HG03432 (cell line): Measurements from ENCODE around the gene C13orf46.
"Not testable (repeated sequence)": the region's sequence is repeated elsewhere in the genome, so short reads cannot be mapped to it uniquely, and the experiment has no call there.

ENCODE experiments used
- ATAC-seq: cut with Tn5 transposase; IDR thresholded peaks from one replicate; pipeline ENCODE4 v1.9.1; 2021; ENCODE audit warnings: mild to moderate bottlenecking, moderate library complexity; ENCODE audit not compliant: unreplicated experiment

The C13orf46 gene

GRCh38 chr13:113973218-113974164 lies at the start of gene C13orf46:
TSS of gene C13orf46 (minus strand) at chr13:113974076. CDS start at chr13:113973997, 79 bp downstream.
- no peak for ATAC-seq

DNA sequence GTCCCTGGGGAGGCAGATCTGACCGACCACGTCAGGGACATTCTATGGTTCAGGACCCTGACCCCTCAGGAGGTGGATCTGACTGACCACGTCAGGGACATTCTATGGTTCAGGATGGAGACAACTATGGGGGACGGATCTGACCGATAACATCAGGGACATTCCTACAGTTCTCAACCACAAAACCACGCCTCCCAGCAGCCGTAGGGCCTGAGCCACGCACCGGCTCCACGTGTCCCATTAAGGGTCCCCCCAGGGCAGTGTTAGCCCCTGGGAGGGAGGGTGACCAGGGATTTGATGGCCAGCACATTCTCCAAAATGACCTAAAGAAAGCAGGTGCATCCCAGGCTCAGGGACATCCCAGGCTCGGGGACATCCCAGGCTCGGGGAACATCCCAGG lies 49.0 kb upstream of the C13orf46 start:
- ATAC-seq = no peak

DNA sequence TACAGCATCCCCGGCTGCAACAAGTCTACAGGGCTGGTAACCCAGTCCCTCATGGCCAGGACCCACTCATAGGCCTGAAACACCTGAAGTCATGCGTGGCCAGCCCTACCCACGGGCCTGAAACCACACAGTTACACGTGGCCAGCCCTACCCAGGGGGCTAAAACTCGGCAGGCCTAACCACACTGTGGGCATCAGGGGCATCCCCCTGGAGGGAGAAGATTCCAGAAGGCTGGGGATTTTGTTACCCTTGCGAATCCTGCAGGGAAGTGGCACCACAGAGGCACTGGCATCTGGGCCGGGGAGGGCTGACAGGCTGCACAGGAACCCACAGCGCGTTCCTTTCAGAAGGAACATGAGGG lies 48.4 kb upstream of the C13orf46 start:
- no peak for ATAC-seq

- no peak for ATAC-seq
These were observed 47.8 kb upstream of the C13orf46 start for GRCh38 chr13:114021464-114022308.

- no peak for ATAC-seq
These were observed 47.0 kb upstream of the C13orf46 start for GRCh38 chr13:114020750-114021463.

DNA sequence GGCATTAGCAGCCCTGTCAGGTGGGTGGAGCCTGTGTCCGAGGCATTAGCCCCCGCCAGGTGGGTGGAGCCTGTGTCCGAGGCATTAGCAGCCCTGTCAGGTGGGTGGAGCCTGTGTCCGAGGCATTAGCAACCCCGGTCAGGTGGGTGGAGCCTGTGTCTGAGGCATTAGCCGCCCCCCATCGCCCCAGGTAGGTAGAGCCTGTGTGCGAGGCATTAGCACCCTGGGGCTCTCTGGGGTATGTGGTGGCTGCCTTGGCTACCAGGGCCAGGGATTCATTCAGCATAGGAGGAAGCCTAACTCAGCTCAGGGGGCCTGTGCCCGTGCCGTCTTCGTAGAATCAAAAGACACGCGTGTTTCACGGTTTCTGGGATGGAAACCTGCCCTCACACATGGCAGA lies 46.3 kb upstream of the C13orf46 start:
- not testable (repeated sequence) for ATAC-seq

GRCh38 chr13:114019367-114019766 lies 45.5 kb upstream of the C13orf46 start:
- no peak for ATAC-seq

DNA sequence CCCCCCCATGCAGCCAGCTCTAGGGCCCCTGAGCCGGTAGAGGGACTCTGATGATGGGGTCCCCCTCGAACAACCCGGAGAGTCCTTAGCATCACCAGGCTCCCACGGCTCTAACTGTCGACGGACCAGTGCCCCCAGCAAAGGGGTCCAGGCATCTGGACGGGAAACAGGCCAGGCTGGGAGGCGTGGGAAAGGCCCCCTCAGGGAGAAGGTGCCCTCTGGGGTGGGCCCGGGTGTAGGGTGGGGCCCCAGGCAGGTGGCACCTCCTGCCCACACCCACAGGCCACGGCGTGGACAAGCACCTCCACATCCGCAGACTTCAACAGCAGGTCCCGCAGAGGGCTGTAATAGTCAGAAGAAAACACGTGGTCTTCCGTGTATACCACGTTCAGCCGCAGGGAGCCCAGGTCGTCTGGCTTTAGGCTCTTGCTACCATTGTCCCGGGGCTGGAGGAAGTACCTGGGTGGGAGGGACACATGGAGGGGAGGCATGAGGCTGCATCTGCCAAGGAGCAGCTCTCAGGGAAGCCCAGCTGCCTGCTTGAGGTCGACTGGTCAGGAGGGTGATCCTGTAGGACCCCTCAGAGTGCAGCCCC lies 44.7 kb upstream of the C13orf46 start:
- ATAC-seq = no peak

DNA sequence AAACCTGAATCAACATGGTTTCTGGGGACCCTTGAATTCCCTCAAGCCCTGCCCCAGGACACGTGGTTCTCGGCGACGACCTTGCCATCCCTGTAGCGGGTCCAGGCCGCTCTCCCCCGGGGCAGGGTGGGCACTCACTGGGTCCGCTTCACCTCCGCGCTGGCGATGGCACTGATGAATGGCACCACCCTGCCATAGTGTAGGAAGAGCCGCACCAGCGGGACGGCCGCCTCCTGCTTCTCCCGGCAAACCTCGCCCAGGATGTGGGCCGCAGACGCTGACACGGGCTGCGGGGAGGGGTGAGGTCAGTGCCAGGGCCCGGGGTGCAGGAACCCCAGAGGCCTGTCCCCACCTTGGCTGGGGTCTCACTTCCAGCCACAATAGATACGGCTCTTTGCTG lies 44.1 kb upstream of the C13orf46 start:
- no peak for ATAC-seq

GRCh38 chr13:114017028-114017630 lies 43.3 kb upstream of the C13orf46 start:
- ATAC-seq = no peak

- ATAC-seq = no peak
These were observed 42.6 kb upstream of the C13orf46 start for GRCh38 chr13:114016321-114017027.

DNA sequence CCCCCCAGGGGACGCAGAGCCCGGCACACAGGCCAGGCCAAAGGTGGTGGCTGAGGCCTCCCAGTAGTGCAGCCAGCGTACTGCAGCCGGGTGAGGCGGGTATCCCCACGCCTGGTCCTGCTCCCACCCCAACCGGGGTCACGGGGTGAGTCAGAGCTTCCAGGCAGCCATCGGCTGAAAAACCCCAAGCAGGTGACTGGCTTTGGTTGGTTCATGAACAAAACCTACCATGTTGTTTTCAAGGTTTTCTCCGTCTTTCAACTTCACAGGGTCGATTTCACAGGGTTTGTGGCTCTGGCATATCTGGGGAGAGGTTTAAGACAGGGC lies 42.1 kb upstream of the C13orf46 start:
- ATAC-seq = no peak

- no peak for ATAC-seq
These were observed 41.5 kb upstream of the C13orf46 start for GRCh38 chr13:114015111-114015968.

DNA sequence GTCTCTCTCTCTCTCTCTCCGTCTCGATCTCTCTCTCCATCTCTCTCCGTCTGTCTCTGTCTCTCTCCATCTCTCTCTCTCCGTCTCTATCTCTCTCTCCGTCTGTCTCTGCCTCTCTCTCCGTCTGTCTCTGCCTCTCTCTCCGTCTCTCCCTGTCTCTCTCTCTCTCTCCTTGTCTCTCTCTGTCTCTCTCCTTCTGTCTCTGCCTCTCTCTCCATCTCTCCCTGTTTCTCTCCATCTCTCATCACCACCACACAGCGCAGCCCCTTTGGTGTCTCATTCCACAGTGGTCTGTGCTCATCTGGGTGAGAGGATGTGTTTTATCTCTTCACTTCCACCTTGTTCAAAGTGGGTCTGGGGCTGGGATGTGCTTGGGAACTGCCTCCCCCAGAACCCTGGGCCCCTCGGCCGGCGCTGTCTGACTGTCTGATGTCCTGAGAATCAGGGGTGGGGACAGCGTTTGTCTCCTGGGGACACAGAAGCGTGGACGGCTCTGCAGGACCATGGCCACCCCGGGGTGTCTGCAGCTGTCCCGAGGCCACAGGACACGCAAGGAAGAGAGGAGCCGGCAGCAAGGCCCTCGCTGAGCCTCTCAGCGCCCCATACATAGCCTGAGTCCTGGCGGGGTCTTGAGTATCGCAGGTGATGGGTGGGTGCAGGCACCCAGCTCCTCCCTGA lies 40.2 kb upstream of the C13orf46 start:
- no peak for ATAC-seq

- ATAC-seq = no peak
These were observed 39.5 kb upstream of the C13orf46 start for GRCh38 chr13:114013336-114013735.

- ATAC-seq = no peak
These were observed 39.0 kb upstream of the C13orf46 start for GRCh38 chr13:114012921-114013320.

DNA sequence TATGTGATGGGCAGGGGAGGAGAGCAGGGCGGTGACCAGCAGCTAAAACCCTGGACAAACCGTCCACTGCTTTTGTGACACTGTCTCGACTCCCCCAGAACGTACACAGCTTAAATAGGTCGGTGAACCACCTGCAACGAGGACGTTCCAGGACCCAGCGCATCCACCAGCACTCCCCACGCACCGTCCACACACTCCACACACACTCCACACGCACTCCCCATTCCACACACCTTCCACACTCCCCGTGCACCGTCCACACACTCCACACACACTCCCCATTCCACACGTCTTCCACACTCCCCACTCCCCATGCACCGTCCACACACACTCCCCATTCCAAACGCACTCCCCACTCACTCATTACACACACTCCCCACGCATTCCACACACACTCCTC lies 38.3 kb upstream of the C13orf46 start:
- no peak for ATAC-seq

GRCh38 chr13:114011226-114011625 lies 37.4 kb upstream of the C13orf46 start:
- ATAC-seq = no peak
